Duodenal mucosa (tissue), 2 donors: ENCODE measurements around the gene CPSF6.
"Not testable (repeated sequence)": the region's sequence is repeated elsewhere in the genome, so short reads cannot be mapped to it uniquely, and the experiment has no call there.

Experiments
- H3K27ac ChIP-seq: one replicate; pipeline ENCODE4 v1.7.0; 2013; ENCODE audit warnings: low read depth, low read length
- H3K27me3 ChIP-seq, 2 donors: one replicate each; pipeline ENCODE4 v1.7.0; 2013; ENCODE audit warnings: low read length in 2 of 2, control low read depth in 1 of 2; ENCODE audit not compliant: insufficient read depth in 2 of 2, control insufficient read depth in 1 of 2
- H3K36me3 ChIP-seq, 2 donors: one replicate each; pipeline ENCODE4 v1.7.0; 2013; ENCODE audit warnings: low read length in 2 of 2, control low read depth in 1 of 2; ENCODE audit not compliant: insufficient read depth in 2 of 2, control insufficient read depth in 1 of 2
- H3K4me1 ChIP-seq, 2 donors: one replicate each; pipeline ENCODE4 v1.7.0; 2013; ENCODE audit warnings: low read length in 2 of 2, control low read depth in 1 of 2; ENCODE audit not compliant: insufficient read depth in 2 of 2, control insufficient read depth in 1 of 2
- H3K4me3 ChIP-seq, 2 donors: one replicate each; pipeline ENCODE4 v1.7.0; 2013; ENCODE audit warnings: low read length in 2 of 2, low read depth in 1 of 2
- H3K9ac ChIP-seq, 2 donors: one replicate each; pipeline ENCODE4 v1.7.0; 2013; ENCODE audit warnings: low read length in 2 of 2, low read depth in 1 of 2
- H3K9me3 ChIP-seq, 2 donors: one replicate each; pipeline ENCODE4 v1.7.0; 2013; ENCODE audit warnings: low read length in 2 of 2, control low read depth in 1 of 2; ENCODE audit not compliant: control insufficient read depth in 1 of 2

The CPSF6 gene

GRCh38 chr12:69239352-69239921 is at the start of gene CPSF6:
Gene CPSF6 (plus strand): TSS chr12:69239569. CDS start chr12:69239647, 78 bp downstream.
- Histone ChIP-seq H3K9ac (peak within 1 kb of the TSS; percentile 82 to 88), H3K27ac (peak within 1 kb of the TSS; percentile 92)

GRCh38 chr12:69196302-69197288 is 42.8 kb upstream of the CPSF6 start:
- no peaks in the 10 kb centered on the region for H3K27me3 ChIP-seq
- H3K4me1 ChIP-seq: no peaks in the 10 kb centered on the region
- H3K4me3 ChIP-seq: no peak overlapping the region
- no peak overlapping the region for H3K27ac ChIP-seq
- no peaks in the 10 kb centered on the region for H3K36me3 ChIP-seq
- H3K9me3 ChIP-seq: peaks cover 16 to 39% of the 10 kb centered on the region in 2 donors
- H3K9ac ChIP-seq: no peak overlapping the region

More at GRCh38 chr12:69239352-69239921, at the start of gene CPSF6:
- Histone ChIP-seq H3K4me3 (peak within 1 kb of the TSS; percentile 91), H3K4me1 (peaks cover 25 to 34% of the 10 kb centered on the region in 2 donors), H3K27me3 (no peaks in the 10 kb centered on the region), H3K36me3 (no peaks in the 10 kb centered on the region), H3K9me3 (no peaks in the 10 kb centered on the region)

- H3K36me3 ChIP-seq, H3K27me3 ChIP-seq, H3K27ac ChIP-seq, H3K4me3 ChIP-seq, H3K9ac ChIP-seq, H3K4me1 ChIP-seq: not testable (repeated sequence)
- H3K9me3 ChIP-seq: peaks cover 16 to 37% of the 10 kb centered on the region in 2 donors
These were observed 39.4 kb upstream of the CPSF6 start for GRCh38 chr12:69199976-69200375.

- peaks cover 13 to 27% of the 10 kb centered on the region in 2 donors for H3K9me3 ChIP-seq
- no peak overlapping the region for H3K9ac ChIP-seq
- no peak overlapping the region for H3K4me3 ChIP-seq
- H3K36me3 ChIP-seq: no peaks in the 10 kb centered on the region
- no peaks in the 10 kb centered on the region for H3K4me1 ChIP-seq
- H3K27me3 ChIP-seq: no peaks in the 10 kb centered on the region
- no peak overlapping the region for H3K27ac ChIP-seq
These were observed 35.2 kb upstream of the CPSF6 start for GRCh38 chr12:69204191-69204590.

GRCh38 chr12:69210661-69211060 is 28.7 kb upstream of the CPSF6 start:
- Histone ChIP-seq H3K9ac (no peak overlapping the region), H3K27me3 (no peaks in the 10 kb centered on the region), H3K27ac (no peak overlapping the region), H3K4me1 (no peaks in the 10 kb centered on the region), H3K4me3 (no peak overlapping the region), H3K36me3 (no peaks in the 10 kb centered on the region), H3K9me3 (peaks cover 0 to 2% of the 10 kb centered on the region in 2 donors)

- H3K4me3 ChIP-seq: no peak overlapping the region
- H3K27ac ChIP-seq: no peak overlapping the region
- no peak overlapping the region for H3K9ac ChIP-seq
- H3K4me1 ChIP-seq: no peaks in the 10 kb centered on the region
- H3K27me3 ChIP-seq: no peaks in the 10 kb centered on the region
- H3K36me3 ChIP-seq: no peaks in the 10 kb centered on the region
- peaks cover 0 to 2% of the 10 kb centered on the region in 2 donors for H3K9me3 ChIP-seq
These were observed 28.2 kb upstream of the CPSF6 start for GRCh38 chr12:69211160-69211559.

- Histone ChIP-seq H3K9ac (no peak overlapping the region), H3K4me3 (no peak overlapping the region), H3K36me3 (no peaks in the 10 kb centered on the region), H3K9me3 (no peaks in the 10 kb centered on the region), H3K27ac (no peak overlapping the region), H3K4me1 (no peaks in the 10 kb centered on the region), H3K27me3 (no peaks in the 10 kb centered on the region)
These were observed 25.2 kb upstream of the CPSF6 start for GRCh38 chr12:69214169-69214568.

- no peaks in the 10 kb centered on the region for H3K9me3 ChIP-seq
- no peaks in the 10 kb centered on the region for H3K36me3 ChIP-seq
- no peak overlapping the region for H3K4me3 ChIP-seq
- no peaks in the 10 kb centered on the region for H3K27me3 ChIP-seq
- H3K4me1 ChIP-seq: no peaks in the 10 kb centered on the region
- H3K9ac ChIP-seq: no peak overlapping the region
- H3K27ac ChIP-seq: no peak overlapping the region
These were observed 14.0 kb upstream of the CPSF6 start for GRCh38 chr12:69225251-69225910.

GRCh38 chr12:69231479-69231878 is 7.9 kb upstream of the CPSF6 start:
- Histone ChIP-seq H3K4me1 (no peaks in the 10 kb centered on the region), H3K27me3 (no peaks in the 10 kb centered on the region), H3K9ac (no peak overlapping the region), H3K27ac (no peak overlapping the region), H3K36me3 (no peaks in the 10 kb centered on the region), H3K9me3 (peaks cover 11 to 15% of the 10 kb centered on the region in 2 donors), H3K4me3 (no peak overlapping the region)
